GM04504 (cell line): Measurements from ENCODE around the gene MUC5AC.

Source experiments
- DNase-seq: peaks from one replicate; pipeline ENCODE4 v3.0.0-alpha.2; 2012; ENCODE audit warnings: low read depth

The MUC5AC gene

DNA sequence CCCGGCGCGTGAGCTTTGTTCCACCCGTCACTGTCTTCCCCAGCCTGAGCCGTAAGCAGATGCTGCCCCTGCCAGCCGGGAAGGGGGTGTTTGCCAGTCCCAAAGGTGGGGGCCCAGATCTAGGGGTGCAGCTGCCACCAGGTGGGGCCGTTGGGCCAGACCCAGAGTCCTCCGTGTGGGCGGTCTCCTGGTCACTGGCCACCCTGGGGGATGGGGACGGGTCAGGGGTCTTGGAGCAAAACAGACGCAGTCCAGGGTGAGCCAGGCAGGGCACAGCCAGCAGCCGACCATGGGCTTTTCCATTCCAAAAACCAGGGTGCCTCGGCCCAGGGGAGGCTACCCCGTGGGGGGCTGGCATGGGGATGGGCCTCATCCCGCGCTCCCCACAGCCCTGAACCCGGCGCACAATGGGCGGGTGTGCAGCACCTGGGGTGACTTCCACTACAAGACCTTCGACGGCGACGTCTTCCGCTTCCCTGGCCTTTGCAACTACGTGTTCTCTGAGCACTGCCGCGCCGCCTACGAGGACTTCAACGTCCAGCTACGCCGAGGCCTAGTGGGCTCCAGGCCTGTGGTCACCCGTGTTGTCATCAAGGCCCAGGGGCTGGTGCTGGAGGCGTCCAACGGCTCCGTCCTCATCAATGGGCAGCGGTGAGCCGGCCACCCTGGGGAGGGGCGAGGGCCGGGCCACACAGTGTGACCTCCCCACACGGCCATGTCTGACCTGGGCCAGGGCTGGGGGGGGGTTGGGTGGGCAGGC lies 68.7 kb downstream of the MUC5AC start:
- no peak for DNase-seq

DNA sequence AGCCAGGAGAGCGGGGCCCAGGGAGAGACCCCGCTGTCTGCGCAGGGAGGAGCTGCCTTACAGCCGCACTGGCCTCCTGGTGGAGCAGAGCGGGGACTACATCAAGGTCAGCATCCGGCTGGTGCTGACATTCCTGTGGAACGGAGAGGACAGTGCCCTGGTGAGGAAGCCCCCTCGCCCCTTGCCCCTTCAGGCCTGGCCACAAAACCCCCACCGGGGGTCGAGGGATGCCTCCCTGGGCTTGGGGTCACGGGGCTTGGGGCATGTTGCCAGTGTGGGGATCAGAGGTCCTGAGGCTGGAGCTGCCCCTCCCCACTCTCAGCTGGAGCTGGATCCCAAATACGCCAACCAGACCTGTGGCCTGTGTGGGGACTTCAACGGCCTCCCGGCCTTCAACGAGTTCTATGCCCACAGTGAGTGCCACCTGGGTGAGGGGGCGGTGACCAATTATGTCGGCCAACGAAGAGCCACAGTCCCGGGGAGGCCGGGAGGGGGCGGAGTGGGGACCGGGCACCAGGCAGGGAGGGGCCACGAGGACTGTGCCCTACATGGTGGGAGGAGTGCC lies 69.3 kb downstream of the MUC5AC start:
- no peak for DNase-seq

DNA sequence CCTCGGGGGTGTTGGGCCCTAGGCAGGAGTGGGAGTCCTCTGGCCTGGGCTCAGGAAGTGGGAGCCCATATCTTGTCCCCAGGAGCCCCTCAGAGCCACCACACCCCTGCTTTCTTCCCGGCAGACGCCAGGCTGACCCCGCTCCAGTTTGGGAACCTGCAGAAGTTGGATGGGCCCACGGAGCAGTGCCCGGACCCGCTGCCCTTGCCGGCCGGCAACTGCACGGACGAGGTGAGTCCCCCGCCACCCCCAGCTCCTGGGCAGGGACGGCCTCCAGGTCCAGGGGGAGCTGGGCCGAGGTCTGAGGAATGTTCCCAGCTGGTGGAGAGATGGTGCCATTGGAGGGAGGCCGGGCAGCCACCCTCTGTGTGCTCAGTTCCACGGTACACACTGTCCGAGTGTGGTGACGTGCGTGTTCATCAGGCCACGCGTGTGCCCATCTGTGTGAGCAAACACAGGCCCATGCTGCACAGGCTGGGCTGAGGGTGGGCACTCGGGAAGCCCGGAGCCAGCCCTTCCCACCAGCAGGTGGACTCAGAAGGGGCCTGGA lies 69.9 kb downstream of the MUC5AC start:
- DNase-seq, result no peak

DNA sequence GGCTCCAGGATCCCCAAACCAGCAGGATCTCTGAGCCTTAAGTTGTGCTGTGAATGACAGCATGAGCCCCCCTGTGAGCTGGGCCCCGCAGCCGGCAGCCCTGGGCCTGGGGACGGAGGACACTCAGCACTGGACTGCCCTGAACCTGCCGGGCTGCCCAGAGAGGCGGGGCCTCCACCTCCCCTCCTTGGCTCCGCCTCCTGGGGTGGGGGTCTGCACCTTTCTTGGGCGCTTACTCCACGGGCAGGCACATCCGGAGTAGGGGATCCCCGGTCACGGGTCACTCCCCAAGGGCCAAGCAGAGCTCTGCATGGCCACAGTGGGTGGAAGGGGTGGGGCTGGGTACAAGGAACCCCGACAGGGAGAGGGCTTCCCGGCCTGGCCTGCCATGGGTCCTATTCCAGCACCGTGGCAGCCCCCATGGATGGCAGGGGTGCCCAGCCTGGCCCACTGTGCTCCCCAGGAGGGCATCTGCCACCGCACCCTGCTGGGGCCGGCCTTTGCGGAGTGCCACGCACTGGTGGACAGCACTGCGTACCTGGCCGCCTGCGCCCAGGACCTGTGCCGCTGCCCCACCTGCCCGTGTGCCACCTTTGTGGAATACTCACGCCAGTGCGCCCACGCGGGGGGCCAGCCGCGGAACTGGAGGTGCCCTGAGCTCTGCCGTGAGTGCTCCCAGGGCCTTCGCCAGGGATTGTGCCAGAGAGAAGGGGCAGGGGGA lies 70.5 kb downstream of the MUC5AC start:
- no peak for DNase-seq

DNA sequence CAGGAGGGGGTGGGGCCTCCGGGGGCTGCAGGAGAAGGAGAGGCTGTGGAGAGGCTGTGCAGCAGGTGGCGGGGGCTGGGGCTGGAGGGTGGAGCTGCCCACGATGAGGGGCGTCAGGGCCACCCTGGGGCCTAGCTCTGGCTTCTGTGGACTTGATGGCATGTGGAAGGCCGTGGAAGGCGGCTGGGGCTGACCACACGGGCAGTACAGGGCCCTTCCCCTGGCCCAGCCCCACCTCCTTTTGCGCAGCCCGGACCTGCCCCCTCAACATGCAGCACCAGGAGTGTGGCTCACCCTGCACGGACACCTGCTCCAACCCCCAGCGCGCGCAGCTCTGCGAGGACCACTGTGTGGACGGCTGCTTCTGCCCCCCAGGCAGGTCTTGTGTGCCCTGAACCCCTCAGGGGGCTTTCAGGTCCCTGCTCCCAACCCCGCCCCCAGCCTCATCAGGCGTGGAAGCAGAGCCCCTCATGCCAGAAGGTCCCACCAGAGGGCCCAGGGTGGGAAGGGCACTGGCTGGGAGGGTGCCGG lies 71.2 kb downstream of the MUC5AC start:
- no peak for DNase-seq

DNA sequence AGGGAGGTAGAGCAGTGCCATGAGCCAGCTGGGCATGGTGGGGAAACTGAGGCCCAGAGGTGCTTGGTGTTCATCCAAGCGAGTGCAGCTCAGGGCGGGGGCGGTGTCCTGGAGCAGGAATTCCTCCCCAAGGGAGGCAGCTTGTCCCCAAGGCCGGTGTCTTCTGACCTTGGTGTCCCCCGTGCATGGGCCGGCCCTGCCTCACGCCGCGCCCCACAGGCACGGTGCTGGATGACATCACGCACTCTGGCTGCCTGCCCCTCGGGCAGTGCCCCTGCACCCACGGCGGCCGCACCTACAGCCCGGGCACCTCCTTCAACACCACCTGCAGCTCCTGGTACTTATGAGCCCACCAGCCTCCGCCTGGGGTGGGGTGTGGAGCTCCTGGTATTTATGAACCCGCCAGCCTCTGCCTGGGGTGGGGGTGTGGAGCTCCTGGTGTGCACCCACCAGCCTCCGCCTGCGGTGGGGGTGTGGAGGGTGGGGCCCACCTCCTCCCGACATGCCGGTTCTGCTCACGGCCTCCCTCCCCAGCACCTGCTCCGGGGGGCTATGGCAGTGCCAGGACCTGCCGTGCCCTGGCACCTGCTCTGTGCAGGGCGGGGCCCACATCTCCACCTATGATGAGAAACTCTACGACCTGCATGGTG lies 71.8 kb downstream of the MUC5AC start:
- no peak for DNase-seq

DNA sequence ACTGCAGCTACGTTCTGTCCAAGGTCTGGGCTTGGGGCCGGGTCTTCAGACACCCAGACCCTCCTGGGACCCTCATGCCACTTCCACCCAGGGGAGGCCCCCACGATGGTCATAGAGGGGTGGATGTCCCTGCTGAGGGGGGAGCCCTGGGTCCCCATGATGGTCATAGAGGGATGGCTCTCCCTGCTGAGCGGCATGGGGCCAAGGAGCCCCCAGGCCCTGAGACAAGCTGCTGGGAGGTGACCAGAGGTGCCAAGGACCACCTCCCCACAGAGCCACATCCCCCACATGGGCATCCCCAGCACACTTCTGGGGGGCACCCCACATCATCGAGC lies 72.3 kb downstream of the MUC5AC start:
- DNase-seq, result no peak

DNA sequence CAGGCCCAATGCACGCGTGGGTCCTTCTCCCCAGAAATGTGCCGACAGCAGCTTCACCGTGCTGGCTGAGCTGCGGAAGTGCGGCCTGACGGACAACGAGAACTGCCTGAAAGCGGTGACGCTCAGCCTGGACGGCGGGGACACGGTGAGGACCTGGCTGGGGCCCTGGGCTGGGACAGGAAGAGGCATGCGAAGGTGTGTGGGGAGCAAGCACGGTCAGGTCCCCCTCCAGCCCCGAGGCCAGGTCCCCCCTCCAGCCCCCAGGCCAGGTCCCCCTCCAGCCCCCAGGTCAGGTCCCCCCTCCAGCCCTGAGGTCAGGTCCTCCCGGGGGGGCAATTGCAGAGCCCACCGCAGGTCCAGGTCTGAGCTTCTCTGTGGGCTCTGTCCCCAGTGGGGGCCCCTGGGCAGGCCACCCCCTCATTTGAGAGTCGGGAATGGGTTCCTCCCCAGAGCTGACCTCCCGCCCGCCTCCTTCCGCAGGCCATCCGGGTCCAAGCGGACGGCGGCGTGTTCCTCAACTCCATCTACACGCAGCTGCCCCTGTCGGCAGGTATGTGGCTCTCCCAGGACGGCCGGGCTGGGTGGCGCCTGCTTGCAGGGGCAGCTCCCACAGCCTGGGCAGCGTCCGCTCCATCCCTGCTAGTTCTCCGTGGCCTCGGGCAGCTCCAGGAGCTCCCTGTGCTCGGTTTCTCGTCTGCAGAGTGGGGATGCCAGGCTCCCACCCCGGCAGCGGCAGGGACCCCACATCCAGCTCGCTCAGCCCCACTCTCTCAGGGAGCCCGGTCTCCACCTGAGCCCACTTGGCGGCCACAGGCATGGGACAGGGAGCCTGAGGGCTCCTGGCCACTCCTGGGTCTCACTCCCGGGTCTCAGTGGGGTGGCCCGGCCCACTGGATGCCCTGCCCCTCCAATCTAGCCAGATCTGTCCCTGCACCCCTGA lies 73.0 kb downstream of the MUC5AC start:
- DNase-seq, result no peak

DNA sequence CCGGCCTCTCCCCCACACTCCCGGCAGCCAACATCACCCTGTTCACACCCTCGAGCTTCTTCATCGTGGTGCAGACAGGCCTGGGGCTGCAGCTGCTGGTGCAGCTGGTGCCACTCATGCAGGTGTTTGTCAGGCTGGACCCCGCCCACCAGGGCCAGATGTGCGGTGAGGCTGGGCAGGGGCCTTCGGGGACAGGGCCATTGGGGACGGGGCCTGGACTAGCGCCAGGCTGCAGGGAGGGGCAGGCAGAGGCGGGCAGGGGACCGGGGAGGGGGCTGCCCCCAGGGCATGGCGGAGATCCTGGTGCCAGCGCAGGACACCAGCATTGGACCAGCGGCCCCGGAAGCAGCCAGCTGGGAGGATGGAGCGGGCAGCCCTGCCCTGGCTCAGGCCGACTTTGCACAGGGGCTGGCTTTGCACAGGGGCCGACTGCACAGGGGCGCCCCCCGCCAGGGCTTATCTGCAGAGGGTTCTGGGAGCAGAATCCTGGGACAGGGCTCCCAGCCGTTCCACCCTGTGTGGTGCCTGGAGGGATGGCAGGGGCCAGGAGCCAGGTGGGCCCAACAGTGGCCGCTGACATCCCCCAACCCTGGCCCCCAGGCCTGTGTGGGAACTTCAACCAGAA lies 73.8 kb downstream of the MUC5AC start:
- no peak for DNase-seq

DNA sequence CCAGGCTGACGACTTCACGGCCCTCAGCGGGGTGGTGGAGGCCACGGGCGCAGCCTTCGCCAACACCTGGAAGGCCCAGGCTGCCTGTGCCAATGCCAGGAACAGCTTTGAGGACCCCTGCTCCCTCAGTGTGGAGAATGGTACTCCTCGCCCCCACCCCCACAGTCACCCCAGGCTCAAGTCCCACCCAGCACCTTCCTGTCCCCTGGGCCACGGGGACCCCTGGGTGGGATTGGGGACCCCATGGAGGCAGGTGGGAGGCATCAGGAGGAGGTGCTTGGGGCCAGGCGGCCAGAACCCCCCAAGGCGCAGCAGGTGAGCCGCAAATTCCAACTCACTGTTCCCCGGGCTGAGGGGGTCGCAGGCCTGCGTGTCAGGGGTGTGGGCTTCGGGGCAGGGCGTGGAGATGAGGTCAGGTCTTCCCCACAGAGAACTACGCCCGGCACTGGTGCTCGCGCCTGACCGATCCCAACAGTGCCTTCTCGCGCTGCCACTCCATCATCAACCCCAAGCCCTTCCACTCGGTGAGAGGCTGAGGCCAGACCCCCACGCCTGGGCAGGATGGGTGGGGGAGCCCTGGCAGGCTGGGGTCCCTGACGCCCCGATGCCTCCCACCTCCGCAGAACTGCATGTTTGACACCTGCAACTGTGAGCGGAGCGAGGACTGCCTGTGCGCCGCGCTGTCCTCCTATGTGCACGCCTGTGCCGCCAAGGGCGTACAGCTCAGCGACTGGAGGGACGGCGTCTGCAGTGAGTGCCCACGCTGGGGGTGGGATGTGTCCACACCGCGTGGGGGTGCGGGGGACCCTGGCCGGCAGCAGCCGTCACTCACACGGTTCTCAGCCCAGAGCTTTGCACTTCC lies 74.5 kb downstream of the MUC5AC start:
- DNase-seq, result no peak

DNA sequence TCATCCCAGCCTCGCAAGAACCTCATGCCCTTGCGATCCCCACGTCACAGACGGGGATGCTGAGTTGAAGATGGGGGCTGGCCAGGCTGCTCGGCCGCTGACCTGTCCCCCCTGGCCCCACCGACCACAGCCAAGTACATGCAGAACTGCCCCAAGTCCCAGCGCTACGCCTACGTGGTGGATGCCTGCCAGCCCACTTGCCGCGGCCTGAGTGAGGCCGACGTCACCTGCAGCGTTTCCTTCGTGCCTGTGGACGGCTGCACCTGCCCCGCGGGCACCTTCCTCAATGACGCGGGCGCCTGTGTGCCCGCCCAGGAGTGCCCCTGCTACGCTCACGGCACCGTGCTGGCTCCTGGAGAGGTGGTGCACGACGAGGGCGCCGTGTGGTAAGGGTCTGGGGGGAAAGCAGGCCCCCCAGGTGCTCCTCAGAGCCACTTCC lies 75.1 kb downstream of the MUC5AC start:
- DNase-seq, result no peak

DNA sequence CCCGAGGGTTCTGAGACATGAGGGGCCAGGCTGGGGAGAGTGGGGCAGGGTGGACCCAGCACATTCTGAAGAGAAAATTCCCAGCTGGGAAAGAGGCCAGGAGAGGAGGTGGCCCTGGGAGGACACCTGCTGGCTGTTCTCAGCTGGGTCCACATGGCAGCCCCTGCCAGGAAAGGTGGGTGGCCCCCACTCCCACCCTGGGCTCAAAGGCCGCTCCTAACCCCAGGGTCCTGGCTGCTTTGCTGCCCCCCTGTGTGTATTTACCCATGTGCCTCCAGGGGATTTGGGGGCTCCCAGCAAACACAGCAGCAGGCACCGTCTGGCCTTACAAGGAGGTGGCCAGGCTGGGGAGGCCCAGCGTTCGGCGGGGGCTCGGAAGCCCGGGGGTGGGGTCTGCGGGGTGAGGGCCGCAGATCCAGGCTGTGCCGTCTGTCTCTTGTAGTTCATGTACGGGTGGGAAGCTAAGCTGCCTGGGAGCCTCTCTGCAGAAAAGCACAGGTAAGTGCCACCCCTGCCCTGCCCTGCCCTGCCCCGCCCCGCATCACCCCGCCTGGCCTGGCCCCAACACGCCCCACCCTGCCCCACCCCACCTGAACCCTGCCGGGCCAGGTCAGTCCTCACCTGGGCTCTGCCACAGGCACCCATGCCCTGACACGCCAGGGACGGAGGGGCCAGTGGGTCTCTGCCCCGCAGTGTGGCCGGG lies 75.7 kb downstream of the MUC5AC start:
- DNase-seq, result no peak

DNA sequence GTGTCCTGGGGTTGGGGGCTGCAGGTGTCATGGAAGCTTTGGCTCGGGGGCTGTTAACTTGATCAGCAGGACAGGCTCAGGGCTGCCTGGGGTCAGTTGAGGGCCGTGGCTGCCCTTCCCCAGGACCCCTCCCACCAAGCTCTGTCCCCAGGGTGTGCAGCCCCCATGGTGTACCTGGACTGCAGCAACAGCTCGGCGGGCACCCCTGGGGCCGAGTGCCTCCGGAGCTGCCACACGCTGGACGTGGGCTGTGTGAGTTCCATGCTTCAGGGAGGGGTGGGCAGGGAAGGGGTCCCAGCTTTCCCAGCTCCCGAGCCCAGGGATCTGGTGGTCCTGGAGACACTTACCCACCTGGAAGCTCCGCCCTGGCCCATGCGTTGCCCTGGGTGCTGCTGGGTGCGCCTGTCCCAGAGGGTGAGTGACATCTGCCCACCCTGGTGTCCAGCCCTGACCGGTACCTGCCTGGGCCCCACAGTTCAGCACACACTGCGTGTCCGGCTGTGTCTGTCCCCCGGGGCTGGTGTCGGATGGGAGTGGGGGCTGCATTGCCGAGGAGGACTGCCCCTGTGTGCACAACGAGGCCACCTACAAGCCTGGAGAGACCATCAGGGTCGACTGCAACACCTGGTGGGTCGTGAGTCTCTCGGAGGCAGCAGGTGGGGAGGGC lies 76.4 kb downstream of the MUC5AC start:
- no peak for DNase-seq

DNA sequence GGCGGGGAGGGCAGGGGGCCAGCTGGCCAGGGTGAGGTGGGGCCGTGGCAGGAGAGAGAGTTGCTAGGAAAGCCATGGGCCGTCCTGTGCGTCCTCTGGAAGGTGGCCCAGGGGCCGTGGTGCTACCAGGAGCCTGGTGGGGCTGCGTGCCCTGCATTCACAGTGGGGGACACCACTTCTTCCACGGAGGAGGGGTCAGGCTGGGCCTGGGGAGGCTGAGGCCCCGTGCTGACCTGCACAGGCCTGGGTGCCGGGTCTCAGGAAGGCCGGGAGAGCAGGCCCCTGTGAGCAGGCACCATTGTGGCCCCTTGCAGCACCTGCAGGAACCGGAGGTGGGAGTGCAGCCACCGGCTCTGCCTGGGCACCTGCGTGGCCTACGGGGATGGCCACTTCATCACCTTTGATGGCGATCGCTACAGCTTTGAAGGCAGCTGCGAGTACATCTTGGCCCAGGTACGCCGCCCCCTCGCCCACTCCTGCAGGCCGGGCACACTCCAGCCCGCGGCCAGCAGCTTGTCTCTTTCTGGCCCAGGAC lies 77.1 kb downstream of the MUC5AC start:
- DNase-seq, result no peak

DNA sequence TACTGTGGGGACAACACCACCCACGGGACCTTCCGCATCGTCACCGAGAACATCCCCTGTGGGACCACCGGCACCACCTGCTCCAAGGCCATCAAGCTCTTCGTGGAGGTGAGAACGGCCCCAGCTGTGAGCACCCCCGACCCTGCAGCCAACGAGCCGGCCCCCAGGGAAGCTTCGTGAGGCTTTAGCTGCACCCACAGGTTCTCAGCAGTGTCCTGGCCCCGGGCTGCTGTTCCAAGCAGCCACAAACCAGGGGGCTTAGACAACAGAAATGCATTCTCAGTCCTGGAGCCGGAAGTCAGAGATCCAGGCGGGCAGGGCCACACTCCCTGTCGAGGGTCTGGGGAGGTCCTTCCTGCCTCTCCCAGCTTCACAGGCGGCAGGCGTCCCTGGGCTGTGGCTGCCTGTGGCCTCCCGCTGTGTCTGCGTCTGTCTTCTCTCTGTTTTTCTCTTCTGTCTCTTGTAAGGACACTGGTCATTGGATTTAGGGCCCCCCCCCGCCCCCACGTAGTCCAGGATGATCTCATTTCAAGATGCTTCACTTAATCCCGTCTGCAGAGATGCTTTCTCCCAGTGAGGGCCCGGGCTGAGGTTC lies 77.7 kb downstream of the MUC5AC start:
- DNase-seq, result no peak

DNA sequence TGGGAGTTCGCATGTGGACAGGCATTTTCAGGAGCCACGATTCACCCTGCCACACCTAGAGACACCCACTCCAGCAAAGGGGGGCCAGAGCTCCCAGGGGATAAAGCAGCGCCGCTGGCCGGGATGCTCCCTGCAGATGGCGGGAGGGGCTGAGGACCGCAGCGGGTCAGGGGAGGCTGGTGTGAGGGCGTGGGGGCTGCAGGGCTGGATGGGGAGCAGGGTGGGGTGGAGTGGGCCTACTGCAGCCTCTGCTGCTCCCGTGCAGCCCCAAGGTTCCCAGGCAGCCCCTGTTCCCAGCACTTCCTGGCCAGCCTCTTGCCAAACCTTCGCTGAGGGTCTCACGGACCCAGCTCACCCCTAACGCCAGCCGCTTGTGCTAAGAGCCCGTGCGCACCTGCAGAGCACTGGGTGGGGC lies 78.2 kb downstream of the MUC5AC start:
- no peak for DNase-seq

DNA sequence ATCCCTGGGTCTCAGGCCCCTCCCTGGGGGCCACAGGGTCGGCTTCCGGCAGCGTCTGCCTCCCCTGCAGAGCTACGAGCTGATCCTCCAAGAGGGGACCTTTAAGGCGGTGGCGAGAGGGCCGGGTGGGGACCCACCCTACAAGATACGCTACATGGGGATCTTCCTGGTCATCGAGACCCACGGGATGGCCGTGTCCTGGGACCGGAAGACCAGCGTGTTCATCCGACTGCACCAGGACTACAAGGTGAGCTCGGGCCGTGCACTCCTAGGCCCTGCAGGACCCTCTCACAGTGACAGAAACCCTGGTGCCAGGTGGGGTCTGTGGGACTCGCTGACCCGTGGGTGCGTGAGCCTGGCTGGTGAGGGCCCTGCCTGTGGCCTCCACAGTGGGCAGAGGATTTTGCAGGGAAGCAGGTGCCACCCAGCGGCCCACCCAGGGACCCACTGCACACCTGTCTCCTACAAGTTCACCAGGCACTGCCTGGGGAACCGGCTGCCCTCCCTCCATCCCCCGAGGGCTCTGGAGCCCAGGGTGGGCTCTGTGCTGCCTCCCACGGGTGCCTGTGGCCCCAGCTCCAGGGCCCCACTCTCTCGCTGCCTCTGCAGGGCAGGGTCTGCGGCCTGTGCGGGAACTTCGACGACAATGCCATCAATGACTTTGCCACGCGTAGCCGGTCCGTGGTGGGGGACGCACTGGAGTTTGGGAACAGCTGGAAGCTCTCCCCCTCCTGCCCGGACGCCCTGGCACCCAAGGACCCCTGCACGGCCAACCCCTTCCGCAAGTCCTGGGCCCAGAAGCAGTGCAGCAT lies 78.8 kb downstream of the MUC5AC start:
- DNase-seq, result no peak
